Muscle of back (tissue), 11 donors: Measurements from ENCODE around the gene KCTD10. TPM values are rescaled to one million over a fixed set of nuclear protein-coding genes. Genes with fewer than 3 reads are reported as not detected.
"Not testable (repeated sequence)": the region's sequence is repeated elsewhere in the genome, so short reads cannot be mapped to it uniquely, and the experiment has no call there.

Experiments
- DNase-seq, 3 donors: peaks; one replicate each; pipeline versions ENCODE4 v3.0.0 to v3.0.0-alpha.2; 2013
- polyA plus RNA-seq, 10 donors: library from polyadenylated mRNA; unstranded; fragments of 120-200 nt; gene quantifications; one replicate each; pipeline ENCODE4 v1.2.1, GENCODE V29; 2013; ENCODE audit not compliant: insufficient read length in 10 of 10

KCTD10 gene
- polyA plus RNA-seq, 10 donors: 24.8 to 36.9 (median 33.0) TPM

GRCh38 chr12:109451400-109451799 is 25.7 kb downstream of the KCTD10 start:
- DNase-seq: no peak

- no peak for DNase-seq
These were observed 26.1 kb downstream of the KCTD10 start for GRCh38 chr12:109450980-109451379.

- DNase-seq: no peak
These were observed 27.1 kb downstream of the KCTD10 start for GRCh38 chr12:109449845-109450532.

DNA sequence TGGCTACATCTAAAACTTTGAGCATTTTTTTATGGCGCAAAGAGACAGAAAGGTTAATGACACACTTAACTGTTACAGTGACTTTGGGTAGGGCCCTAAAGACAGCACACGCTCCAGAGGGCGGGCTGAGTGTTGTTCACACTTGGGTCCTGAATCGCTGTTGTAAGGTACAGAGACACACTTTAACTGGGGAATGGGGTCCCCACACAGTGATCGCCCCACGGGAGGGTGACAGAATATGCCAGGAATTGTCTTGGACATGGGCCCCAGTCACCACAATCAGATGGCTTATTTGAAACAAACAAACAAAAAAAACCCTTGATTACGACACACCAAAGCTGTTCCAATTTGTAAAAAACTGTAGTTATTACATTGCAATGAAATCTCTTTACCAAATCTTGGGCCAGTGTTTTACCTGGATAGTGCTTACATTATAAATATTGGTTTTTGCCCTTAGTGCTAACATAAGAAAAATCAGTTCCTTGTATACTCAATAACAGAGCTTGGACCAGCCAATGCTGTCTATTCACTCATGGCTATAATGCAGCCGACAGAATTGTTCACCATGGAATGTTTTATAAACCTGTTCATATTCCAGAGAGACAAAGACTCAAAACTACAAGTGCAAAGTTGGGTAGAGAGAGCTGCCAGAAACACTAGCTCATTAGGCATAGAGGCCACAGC is 28.3 kb downstream of the KCTD10 start:
- no peak for DNase-seq

DNA sequence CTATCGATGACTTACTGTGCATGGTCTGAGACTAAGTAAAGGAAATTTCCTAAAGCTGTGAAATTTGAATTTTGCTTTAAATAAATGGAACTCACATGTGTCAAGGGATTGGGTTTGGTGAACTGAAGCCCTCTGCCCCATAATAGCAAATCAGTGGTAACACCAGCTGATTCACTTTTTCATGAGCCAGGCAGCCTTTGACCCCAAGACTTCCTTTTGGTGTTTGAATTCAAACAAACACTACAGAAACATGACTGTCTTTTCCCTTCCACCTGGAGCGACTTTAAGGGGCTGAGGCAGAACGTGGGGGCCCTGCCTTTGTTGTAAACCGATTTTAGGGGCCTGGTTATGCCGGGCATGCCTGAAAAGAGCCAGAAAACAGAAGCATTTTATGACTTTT is 28.8 kb downstream of the KCTD10 start:
- DNase-seq: no peak

DNA sequence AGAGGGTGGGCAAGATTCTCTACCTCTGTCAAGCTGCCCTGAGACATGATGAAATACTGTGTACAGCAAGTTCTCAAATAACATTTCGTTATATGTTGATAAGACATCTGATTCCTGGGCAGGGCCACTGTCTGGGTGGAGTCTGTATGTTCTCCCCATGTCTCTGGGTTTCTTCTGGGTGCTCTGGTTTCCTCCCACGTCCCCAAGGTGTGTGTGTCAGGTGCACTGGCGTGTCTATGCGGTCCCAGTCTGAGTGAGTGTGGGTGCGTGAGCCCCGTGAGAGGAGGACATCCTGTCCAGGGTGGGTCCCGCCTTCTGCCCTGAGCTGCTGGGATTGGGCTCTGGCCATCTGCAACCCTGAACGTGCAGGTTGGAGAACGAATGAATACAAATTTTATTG is 29.6 kb downstream of the KCTD10 start:
- no peak for DNase-seq

- DNase-seq: no peak
These were observed 30.2 kb downstream of the KCTD10 start for GRCh38 chr12:109446869-109447268.

- no peak for DNase-seq
These were observed 31.9 kb downstream of the KCTD10 start for GRCh38 chr12:109445191-109445609.

- DNase-seq: peak in 1 of 3 donors; percentile 37
These were observed 32.8 kb downstream of the KCTD10 start for GRCh38 chr12:109444259-109444658.

- DNase-seq: no peak
These were observed 33.3 kb downstream of the KCTD10 start for GRCh38 chr12:109443794-109444193.

DNA sequence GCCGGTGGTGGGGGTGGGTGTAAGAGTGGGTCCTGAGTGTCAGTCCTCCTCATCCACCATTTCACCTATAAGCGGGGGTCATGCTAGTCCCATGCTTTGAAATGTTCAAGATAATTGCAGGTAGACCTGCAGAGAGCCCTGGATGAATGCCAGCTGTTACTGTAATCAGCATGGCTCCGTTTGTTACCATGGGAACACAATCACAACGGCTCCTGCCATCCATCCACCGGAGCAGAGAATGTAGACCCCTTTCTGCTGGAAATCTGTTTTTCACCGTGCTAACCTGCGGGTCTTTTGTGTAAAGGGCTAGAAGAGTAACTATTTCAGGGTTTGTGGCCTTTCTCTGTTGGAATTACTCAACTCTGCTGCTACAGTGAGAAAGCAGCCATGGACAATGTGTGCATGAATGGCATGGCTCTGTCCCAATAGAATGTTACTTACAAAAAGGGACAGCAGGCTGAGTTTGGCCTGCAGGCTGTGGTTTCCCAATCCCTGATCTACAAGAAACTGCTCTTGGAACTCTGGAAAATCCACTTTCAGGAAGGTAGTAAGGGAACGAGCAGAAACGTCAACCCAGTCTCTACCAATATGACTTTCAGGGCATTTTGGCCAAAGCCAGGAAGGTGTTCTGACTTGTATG is 36.1 kb downstream of the KCTD10 start:
- no peak for DNase-seq

GRCh38 chr12:109439951-109440350 is 37.1 kb downstream of the KCTD10 start:
- DNase-seq: not testable (repeated sequence)

DNA sequence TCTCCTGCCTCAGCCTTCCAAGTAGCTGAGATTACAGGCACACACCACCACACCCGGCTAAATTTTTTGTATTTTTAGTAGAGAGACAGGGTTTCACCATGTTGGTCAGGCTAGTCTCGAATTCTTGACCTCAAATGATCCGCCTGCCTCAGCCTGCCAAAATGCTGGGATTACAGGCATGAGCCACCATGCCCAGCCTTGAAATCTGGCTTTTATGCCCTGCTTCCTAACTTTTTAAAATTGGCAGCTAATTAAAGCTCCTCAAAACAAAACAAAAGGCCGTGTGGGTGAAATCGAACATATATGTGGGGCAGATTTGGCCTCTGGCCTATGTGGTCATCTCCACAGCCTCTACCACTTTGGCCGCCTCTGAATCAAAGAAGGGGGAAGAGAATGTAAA is 37.9 kb downstream of the KCTD10 start:
- no peak for DNase-seq

GRCh38 chr12:109436188-109436560 is 40.9 kb downstream of the KCTD10 start:
- DNase-seq: no peak

DNA sequence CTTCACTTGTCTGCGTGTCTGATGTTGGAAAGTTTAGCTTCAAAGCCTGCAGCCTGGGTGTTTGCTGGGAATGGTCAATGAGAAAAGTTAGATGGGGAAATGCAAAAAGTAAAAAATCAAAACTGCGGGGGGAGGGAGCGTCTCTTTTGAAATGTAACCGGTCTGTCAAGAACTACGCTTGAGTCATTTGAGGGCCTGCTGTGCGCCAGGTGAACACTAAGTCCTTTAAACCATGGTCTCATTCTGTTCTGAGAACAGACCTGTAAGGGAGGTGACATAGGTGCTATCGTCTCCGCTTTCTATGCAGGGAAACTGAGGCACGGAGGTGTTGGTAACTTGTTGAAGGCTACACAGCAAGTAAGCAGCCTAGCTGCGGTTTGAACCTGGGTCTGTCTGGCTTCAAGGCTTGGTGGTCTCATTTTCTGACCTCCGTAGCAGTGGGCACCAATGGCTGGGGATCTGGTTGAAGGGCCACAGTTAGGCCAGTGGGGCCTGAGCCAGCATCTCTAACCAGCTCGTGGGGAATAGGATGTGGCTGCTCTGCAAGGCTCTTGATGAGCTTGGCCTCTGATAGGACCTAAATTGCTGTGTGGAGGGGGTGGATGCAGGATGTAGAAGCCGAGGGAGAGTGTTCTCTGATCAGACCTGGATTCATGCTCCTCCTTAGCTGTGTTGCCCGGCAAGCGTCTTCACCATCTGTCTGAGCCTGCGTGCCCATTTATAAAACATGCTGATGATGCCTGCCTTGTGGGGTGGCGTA is 41.5 kb downstream of the KCTD10 start:
- no peak for DNase-seq

DNA sequence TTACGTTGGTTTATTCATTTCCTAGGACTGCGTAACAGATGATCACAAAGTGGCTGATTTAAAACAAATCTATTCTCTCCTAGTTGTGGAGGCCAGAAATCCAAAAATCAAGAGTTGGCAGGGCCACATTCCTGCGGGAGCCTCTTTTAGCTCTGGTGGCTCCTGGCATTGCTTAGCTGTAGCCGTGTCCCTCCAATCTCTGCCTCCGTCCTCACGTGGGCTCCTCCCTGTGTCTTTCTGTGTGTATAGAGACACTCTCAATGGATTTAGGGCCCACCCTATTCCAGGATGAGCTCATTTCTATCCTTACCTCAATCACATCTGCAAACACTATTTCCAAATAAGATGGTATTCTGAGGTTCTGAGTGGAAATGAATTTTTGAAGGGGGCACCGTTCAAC is 42.5 kb downstream of the KCTD10 start:
- no peak for DNase-seq

GRCh38 chr12:109433618-109434017 is 43.5 kb downstream of the KCTD10 start:
- DNase-seq: peak in 2 of 3 donors; percentile 14 to 35

DNA sequence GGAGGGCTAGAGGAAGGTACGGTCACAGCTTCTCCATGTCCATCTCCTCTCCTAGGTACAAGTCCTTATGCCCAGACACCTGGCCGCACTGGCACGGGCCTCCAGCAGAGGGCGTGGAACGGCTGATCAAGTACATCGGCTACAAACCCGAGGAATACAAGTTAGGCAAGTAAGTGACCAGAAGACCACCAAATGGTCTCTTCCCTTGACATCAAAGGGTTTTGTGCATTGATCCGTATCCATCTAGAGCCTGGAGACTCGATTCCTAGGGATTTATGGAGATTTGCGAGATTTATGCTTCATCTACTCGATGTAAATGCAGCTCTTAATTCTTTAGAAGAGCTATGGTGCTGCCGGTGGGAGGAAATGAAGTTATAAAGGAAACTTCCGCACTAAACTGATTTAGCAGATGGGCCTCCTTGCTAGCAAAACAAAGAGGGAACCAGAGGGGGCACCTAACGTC is 44.2 kb downstream of the KCTD10 start:
- peak; percentile 47 to 84 (median 51) for DNase-seq

DNA sequence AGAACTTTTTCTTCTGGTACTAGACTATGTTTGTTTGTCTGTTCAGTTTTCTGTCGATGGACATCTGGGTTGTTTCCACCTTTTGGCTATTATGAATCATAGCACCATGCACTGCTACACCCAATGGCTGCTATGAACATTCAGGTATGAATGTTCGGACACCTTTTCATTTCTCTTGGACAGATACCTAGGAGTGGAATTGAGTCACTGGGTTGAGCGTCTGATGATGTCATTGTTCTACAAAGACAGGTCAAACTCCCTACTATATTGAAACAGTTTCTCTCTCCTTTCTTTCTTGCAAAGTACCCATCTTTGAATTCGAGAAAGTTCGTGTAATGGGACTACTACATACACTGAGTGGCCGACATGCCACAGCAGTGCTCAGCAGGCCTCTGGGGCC is 44.7 kb downstream of the KCTD10 start:
- DNase-seq: no peak

DNA sequence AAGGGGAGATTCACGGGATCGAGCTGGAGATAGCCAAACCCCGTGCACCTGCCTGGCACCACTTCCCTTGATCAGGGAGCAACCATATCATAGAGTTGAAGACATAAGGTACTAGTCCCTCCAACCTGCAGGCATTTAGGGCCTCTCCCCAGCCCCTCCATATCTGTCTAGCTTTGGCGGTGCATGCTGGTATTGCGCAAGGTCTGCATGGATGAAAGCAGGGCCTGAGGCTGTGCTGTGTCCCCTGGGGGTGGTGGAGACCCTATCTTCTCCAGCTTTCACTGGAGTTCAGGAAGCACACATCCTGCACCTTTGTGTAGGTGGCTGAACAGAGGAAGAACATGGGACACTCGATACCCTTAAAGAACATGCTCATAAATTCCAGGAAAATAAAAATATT is 46.9 kb downstream of the KCTD10 start:
- DNase-seq: no peak

- not testable (repeated sequence) for DNase-seq
These were observed 48.3 kb downstream of the KCTD10 start for GRCh38 chr12:109428804-109429203.

DNA sequence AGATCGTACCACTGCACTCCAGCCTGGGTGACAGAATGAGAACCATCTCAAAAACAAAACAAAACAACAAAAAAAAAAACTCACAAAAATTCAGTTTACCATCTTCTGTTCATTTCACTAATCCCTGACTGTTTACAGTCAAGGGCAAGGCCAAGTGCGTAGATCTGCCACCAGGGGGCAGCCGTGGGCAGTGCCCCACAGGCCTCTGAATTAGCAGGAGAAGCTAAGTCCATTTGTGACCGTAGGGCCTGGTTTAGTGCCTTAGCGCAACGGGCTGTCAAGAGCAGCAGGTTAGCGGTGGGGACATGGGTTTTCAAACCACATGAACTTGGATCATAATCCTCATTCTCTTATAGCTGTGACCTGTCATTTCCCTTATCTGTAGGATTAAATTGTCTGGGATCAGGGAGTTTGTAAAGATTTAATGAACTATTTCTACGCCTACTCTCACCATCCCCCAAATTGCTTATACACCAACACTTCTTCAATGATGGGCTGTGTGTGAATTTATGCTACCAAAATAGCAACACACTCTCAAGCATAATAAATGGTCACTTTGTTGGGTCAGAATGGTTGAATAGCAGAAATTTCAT is 49.0 kb downstream of the KCTD10 start:
- peak; percentile 57 to 85 (median 79) for DNase-seq
